Measurements from ENCODE around the gene LGALS9. TPM values are rescaled to one million over a fixed set of nuclear protein-coding genes. Genes with fewer than 3 reads are reported as not detected.

Gene LGALS9
- total RNA-seq (2014; rRNA removed; shearing (Covaris generic)): 96.1 and 113 TPM in 2 replicates

- peak; percentile 89 for DNase-seq (ENCODE audit: low read depth)
These were observed at the start of gene LGALS9 for GRCh38 chr17:27630607-27631410. Gene LGALS9 (plus strand): TSS chr17:27631188. CDS start chr17:27631266, 78 bp downstream.

- no peak for DNase-seq (ENCODE audit: low read depth)
These were observed 48.3 kb upstream of the LGALS9 start for GRCh38 chr17:27582696-27583095.

GRCh38 chr17:27585153-27585681 is 45.8 kb upstream of the LGALS9 start:
- DNase-seq (ENCODE audit: low read depth): no peak

- DNase-seq (ENCODE audit: low read depth): no peak
These were observed 45.2 kb upstream of the LGALS9 start for GRCh38 chr17:27585792-27586191.

- DNase-seq (ENCODE audit: low read depth): peak; percentile 46
These were observed 44.7 kb upstream of the LGALS9 start for GRCh38 chr17:27586203-27586721.

GRCh38 chr17:27588354-27588753 is 42.6 kb upstream of the LGALS9 start:
- no peak for DNase-seq (ENCODE audit: low read depth)

GRCh38 chr17:27590864-27591263 is 40.1 kb upstream of the LGALS9 start:
- no peak for DNase-seq (ENCODE audit: low read depth)

GRCh38 chr17:27591986-27592385 is 39.0 kb upstream of the LGALS9 start:
- DNase-seq (ENCODE audit: low read depth): no peak

- no peak for DNase-seq (ENCODE audit: low read depth)
These were observed 37.6 kb upstream of the LGALS9 start for GRCh38 chr17:27593232-27593856.

- DNase-seq (ENCODE audit: low read depth): no peak
These were observed 37.1 kb upstream of the LGALS9 start for GRCh38 chr17:27593857-27594255.

GRCh38 chr17:27595208-27595607 is 35.8 kb upstream of the LGALS9 start:
- DNase-seq (ENCODE audit: low read depth): no peak

- DNase-seq (ENCODE audit: low read depth): no peak
These were observed 34.9 kb upstream of the LGALS9 start for GRCh38 chr17:27596096-27596495.

- no peak for DNase-seq (ENCODE audit: low read depth)
These were observed 34.3 kb upstream of the LGALS9 start for GRCh38 chr17:27596566-27597187.

GRCh38 chr17:27597188-27597580 is 33.8 kb upstream of the LGALS9 start:
- DNase-seq (ENCODE audit: low read depth): no peak

- no peak for DNase-seq (ENCODE audit: low read depth)
These were observed 33.1 kb upstream of the LGALS9 start for GRCh38 chr17:27597783-27598320.

GRCh38 chr17:27598337-27599050 is 32.5 kb upstream of the LGALS9 start:
- DNase-seq (ENCODE audit: low read depth): no peak

GRCh38 chr17:27600471-27600870 is 30.5 kb upstream of the LGALS9 start:
- peak; percentile 67 for DNase-seq (ENCODE audit: low read depth)

- peak; percentile 58 for DNase-seq (ENCODE audit: low read depth)
These were observed 29.7 kb upstream of the LGALS9 start for GRCh38 chr17:27601069-27601974.

GRCh38 chr17:27601975-27602302 is 29.0 kb upstream of the LGALS9 start:
- DNase-seq (ENCODE audit: low read depth): no peak

- DNase-seq (ENCODE audit: low read depth): peak; percentile 62
These were observed 28.1 kb upstream of the LGALS9 start for GRCh38 chr17:27602721-27603420.
